NB4 (cell line): ENCODE measurements around the gene CREB1.

Experiments
- DNase-seq: peaks from one replicate; pipeline ENCODE4 v3.0.0; 2010; ENCODE audit warnings: low read depth
- H3K4me3 ChIP-seq: one replicate; pipeline ENCODE4 v1.5.1; 2011; ENCODE audit warnings: mild to moderate bottlenecking, low read depth, low read length, moderate library complexity
- CTCF ChIP-seq: IDR thresholded peaks from one replicate; pipeline ENCODE4 v1.5.1; 2012; ENCODE audit warnings: low read depth, low read length
- MAX ChIP-seq: IDR thresholded peaks from 2 replicates; pipeline ENCODE4 v1.6.1; 2011; ENCODE audit warnings: low read depth, low read length
- MYC ChIP-seq: IDR thresholded peaks from 2 replicates; pipeline ENCODE4 v1.6.1; 2011; ENCODE audit warnings: low read depth, low read length
- POLR2A ChIP-seq: IDR thresholded peaks from 2 replicates; pipeline ENCODE4 v1.6.1; 2011; ENCODE audit warnings: mild to moderate bottlenecking; ENCODE audit not compliant: insufficient read length; ENCODE audit errors: extremely low read depth

CREB1 gene

GRCh38 chr2:207529330-207530159 lies at the start of gene CREB1:
Gene CREB1, plus strand, starts transcription at chr2:207529962. Its CDS starts 25,674 bp downstream, at chr2:207555636.
- peak; percentile 99 for DNase-seq
- peak within 1 kb of the TSS; percentile 98 for H3K4me3 ChIP-seq
- peak; percentile 16; the same call in 1 of the 2 replicates for TF ChIP-seq MYC
- TF ChIP-seq POLR2A: peak; percentile 76
- TF ChIP-seq MAX: 0 out of 2 replicates have a peak, but pooled peaks have one; percentile 2
- no peak for TF ChIP-seq CTCF

GRCh38 chr2:207480521-207481040 lies 49.2 kb upstream of the CREB1 start:
- no peak overlapping the region for H3K4me3 ChIP-seq
- TF ChIP-seq MAX (no peak), POLR2A (no peak), CTCF (no peak), MYC (no peak)
- DNase-seq: no peak

- TF ChIP-seq POLR2A (no peak), MAX (no peak), CTCF (no peak), MYC (no peak)
- DNase-seq: no peak
- no peak overlapping the region for H3K4me3 ChIP-seq
Measured at GRCh38 chr2:207481924-207482323, 47.8 kb upstream of the CREB1 start.

- H3K4me3 ChIP-seq: no peak overlapping the region
- no peak for DNase-seq
Measured at GRCh38 chr2:207482630-207483029, 47.1 kb upstream of the CREB1 start.

GRCh38 chr2:207483066-207483465 lies 46.7 kb upstream of the CREB1 start:
- DNase-seq: no peak
- TF ChIP-seq MYC (no peak), MAX (no peak), POLR2A (no peak), CTCF (no peak)
- no peak overlapping the region for H3K4me3 ChIP-seq

More at GRCh38 chr2:207482630-207483029, 47.1 kb upstream of the CREB1 start:
- no peak for TF ChIP-seq MAX
- no peak for TF ChIP-seq MYC
- no peak for TF ChIP-seq POLR2A
- TF ChIP-seq CTCF: no peak
